Hypothalamus (tissue), 51 donors: ENCODE measurements around the gene HES1.
"Not testable (repeated sequence)": the region's sequence is repeated elsewhere in the genome, so short reads cannot be mapped to it uniquely, and the experiment has no call there.

Source experiments
- DNase-seq, 51 donors: peaks; one replicate each; lab custom pipeline; 2025; lab: John Stamatoyannopoulos, UW

The HES1 gene

DNA sequence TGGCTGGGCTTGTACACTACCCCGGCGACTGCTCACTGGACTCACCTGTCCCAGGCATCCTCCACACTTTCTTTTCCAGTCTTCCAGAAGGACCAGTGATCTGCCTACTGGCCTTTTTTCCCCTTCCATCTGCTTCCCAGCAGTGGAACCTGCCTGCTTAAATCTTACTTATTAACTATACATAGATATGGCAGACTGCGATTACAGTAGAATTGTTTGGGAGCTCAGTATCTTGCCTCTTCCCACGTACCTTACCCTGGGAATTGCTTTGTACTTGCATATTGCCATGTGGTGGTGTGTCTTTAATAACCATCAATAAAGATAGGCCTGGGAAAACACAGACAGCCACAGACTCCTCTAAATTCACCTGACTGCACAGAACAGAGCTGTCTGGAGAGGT, 11.8 kb upstream of the HES1 start:
- DNase-seq, result no peak

DNA sequence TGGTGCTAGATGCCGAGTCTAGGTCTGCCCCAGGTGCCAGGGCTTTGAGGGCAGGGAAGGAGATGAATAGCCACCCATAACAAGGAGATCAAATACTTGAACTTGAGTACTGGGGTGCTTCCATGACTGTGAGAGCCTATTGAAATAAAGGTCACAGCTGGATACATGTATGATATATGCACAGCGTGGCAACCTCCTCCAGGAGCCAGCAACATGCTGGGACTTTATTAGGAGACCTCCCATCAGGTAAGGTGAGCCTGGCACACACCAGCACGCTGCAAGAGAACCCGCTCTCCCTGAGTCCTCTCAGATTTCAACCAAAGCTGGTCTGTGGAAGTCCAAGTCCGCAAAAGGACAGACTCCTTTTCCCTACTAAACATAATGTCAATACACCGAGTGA, 10.5 kb upstream of the HES1 start:
- no peak for DNase-seq

DNA sequence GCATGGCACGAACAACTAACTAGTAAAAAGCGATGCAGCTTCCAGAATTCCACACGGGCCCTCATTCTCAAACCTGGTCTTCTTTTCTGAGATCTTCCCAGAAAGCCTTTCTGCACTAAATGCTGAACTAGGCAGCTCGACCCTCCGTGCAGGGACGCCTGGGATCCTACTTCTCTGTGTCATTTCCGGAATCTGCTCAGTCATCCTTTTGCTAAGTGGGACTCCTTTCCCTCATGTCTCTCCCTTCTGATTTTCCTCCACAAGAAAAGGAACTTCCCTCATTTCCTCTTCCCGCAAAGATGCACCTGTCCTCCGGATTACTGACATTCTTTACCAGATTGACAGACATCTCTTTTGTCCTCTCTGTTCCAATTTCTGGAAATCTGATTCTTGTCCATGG, 9.2 kb upstream of the HES1 start:
- DNase-seq, result no peak

DNA sequence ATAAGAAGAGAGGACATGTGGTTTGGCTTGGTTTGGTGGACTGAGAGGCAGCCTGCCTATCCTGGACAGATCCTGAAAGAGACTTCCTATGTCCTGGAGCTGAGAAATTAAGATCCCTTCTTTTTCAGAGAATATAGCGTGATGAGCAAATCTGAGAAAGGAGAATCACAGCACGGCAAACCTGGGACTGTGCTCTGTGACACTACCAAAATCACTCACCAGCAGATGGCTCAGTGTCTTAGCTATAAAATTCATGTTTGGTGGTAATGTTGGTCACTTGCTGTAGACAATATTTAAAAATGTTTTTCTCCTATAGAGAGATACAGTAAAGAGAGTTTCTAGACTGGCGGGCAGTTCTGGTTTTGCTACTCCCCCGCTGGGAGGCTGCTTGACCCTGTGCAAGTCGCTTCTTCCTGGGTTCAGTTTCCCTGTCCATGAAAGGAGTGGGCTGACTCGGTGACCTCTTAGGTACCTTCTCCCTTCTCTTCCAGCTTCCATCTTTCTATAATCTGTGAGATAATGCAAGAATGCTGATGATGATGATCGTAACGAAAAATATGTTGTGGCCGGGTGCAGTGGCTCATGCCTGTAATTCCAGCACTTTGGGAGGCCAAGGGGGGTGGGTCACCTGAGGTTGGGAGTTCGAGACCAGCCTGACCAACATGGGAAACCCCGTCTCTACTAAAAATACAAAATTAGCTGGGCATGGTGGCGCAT, 7.6 kb upstream of the HES1 start:
- DNase-seq, result peak in 1 of 51 donors; percentile 14

DNA sequence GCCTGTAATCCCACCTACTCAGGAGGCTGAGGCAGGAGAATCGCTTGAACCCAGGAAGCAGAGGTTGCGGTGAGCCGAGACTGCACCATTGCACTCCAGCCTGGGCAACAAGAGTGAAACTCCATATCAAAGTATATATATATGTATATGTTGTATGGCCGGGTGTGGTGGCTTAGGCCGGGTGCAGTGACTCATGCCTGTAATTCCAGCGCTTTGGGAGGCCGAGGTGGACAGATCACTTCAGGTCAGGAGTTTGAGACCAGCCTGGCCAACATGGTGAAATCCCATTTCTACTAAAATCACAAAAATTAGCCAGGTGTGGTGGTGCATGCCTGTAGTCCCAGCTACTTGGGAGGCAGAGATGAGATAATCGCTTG, 7.0 kb upstream of the HES1 start:
- not testable (repeated sequence) for DNase-seq

DNA sequence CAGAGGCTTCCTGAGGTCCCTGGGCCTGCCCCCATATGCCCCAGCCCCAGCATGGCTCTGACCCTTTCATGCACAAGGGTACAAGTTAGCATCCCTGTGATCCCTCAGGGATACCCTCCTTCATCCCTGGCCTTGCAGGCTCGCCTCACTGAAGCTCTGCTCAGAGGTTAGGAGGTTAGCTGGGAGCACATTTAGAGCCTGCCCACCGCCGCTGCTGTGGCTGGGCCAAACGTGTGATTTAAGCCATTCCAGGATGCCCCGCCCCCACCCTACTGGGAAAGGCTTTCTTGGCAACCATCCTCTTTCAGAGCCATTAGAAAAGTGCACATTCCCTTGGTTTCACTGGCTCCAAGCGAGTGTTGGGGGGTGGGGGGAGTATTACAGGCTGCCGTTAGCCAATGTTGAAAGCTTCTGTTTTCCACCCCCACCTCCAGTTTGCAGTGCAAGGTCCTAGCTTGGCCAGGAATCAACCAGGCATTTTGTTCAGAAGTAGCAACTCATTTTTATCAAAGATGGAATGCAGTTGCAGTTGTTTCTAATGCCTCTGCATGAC, 6.3 kb upstream of the HES1 start:
- DNase-seq, result peak in 17 of 51 donors; percentile 10 to 52 (median 25)

DNA sequence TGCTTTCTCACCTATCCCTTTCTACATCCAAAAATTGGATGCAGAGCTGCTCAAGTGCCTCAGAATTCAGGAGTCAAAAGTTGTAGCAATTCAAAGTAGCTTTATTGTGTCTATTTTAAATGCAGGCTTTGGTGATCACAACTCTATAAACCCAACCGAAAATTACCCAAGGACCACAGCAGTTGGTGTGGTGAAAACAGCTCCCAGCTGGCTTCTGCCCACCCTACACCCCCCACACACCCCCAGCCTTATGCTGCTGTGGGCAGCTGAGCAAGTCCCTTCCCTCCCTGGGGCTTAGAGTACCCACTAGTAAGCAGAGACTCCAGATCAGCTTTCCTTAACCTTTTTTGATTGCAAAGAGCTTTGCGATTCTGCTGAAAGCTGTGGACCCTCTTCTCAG, 5.8 kb upstream of the HES1 start:
- no peak for DNase-seq

DNA sequence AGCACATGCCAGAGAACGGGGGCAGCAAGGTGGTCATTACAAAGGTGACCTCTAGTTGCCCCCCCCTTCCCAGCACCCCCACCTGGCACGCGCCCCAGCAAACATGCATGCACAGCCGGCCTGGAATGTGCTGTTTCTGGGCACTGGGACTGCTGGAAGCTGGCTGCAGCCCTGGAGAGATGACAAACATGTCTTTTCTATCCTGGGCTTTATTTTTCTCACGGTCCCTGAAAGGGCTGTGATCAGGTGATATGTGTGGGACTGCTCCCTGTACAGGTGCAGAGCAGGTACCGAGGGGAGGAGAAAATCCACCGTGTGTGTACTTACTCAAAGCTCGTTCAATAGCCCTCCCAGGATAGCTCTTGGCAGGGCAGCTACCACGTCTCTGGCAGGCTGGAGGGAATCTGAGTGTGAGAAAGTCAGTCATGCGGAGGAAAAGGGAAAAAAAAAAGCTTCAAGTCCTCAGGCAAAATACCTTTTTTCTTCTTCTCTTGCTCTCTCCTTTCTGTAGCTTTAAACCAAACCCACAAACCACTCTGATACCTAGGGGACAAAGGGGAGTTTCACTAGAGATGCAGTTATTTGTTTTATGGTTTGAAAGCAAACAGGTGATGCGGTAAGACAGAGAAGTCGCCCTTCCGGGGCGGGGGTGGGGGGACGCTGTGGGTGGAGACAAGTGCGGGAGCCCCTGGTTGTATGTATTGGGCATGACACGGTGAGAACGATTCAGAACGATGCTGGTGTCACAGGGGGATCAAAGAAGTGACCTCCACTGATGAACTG, 5.0 kb upstream of the HES1 start:
- DNase-seq, result peak in 15 of 51 donors; percentile 3 to 58 (median 31)

DNA sequence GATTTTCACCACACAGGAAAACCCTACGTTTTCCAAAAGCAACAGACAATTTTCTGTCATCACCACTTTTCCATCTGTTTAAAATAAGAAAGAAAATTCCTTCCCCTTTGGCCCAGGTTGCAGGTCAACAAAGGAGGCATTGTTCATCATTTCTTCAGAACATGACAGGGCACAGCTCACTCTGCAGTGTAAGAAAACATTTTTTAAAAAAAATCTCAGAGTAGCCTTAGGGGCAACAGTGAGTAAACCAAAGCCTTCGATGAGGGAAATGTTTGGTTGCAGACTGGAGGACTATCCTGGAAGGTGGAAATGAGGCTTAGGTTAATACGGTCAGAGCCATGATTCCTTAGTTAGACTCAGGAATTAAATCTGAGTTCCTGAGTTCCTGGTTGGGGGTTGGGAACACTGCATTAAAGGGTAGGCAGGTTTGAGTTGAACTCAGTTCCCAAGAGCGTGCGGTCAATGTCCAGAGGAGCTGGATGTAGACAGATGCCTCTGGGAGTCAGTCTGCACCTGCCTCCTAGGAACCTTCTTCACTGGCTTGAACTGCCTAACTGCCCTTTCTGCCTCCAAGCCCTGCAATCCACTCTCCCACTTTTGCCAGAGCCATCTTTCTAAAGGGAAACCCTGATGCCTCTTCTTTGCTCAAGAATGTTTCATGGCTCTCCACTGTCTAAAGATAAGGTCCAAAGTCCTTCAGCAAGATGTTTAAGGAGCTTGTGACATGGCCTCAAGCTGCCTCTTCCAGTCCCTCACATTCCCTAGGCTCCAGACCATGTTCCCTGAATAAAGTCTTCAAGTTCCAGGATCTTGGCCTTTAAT, 3.3 kb upstream of the HES1 start:
- DNase-seq, result no peak

DNA sequence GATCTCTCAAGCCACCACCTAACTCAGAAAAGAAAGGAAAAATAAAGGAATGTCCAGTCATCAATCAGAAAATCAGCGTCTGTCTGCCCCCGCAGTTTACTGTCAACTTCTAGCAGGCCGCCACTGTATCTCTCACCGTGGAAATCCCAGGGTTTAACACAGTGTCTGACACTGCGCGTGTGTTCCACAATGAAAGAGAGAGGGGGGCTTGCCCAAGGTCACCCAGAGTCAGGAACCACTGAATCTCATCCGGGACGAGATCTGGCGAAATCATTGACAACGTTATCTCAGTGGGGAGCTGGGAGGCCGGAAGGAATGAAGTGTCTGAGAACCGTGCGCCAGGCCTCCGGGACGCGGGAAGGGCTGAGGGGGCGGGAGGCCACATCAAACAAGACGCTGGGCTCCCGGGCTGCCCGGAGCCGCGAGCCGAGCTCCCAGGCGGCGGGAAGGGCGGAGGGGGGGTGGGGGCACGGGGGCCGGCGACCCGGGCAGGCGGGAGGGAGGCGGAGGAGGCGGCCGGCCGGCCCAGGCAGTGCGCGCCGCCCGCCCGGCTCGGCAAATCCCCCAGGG, 2.2 kb upstream of the HES1 start:
- peak in 17 of 51 donors; percentile 20 to 78 (median 53) for DNase-seq

DNA sequence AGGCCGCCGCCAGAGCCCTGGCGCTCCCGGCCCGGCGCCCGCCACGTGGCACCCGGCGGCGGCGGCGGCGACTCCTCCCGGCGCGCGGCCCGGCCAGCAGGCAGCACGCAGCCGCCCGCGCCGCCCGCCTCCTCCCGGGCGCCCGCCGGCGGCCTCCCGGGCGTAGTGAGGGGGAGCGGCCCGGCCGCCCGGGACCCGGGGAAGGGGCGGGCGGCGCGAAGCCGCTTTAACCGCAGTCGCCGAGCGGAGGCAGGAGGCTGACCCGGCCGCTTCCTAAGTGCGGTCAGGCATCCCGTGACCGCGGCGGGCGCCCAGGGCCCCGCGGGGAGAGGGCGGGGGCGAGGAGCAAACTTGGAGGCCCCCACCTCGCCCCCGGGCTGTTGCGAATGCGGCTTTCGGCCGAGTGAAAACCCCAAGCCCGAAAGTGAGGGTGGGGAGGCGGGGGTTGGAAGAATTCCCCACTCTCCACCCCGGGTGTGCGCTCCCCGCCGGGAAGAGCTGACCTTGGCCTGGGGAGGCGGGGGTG, 1.7 kb upstream of the HES1 start:
- DNase-seq, result peak in 28 of 51 donors; percentile 38 to 91 (median 72)

DNA sequence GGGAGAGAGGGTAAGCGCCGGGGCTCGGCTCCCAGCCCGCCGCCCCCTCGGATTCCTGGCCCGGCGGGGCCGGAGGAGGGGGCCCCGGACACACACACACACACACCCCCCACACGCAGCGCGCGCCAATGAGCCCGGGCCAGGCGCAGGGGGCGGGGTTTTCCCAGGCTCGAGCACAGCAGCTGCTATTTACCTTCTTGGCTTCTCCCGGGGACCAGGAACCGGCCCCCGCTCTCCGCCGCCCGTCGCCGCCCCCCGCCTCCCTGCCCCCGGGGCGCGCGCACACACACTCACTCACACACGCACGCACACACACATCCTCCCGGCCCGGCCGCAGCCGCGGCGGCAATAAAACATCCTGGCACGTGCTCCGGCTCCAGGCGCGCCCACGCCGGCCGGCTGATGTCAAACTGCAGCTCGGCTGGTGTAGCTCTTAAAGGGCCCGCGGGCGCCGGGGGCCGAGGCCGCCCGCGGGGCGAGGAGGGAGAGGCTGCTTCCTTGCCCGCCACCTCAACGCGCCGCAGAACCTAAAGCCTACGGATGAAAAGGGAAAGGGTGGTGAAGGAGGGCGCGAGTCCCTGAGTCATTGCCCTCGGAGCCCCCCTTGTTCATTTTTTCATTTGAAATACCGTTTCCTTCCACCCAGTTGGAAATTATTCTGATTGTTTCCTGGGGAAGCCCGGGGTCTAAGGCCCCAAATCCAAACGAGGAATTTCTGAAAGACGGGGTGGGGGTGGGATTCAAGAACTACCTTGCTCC, 1.0 kb upstream of the HES1 start:
- peak in 49 of 51 donors; percentile 32 to 91 (median 79) for DNase-seq

DNA sequence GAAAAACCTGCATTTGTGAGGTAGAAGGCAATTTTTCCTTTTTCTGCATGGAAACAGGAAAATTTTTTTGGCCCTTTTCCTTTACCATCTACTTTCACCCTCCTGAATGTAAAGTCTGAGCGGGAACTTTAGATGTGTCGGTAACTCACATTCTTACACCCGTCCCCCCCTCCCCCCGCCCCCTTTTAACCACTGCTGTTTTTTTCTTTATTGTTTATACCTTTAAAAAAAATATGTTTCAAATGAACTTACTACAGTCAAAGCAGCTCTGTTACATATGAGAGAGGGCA, 487 bp upstream of the HES1 start:
- no peak for DNase-seq

DNA sequence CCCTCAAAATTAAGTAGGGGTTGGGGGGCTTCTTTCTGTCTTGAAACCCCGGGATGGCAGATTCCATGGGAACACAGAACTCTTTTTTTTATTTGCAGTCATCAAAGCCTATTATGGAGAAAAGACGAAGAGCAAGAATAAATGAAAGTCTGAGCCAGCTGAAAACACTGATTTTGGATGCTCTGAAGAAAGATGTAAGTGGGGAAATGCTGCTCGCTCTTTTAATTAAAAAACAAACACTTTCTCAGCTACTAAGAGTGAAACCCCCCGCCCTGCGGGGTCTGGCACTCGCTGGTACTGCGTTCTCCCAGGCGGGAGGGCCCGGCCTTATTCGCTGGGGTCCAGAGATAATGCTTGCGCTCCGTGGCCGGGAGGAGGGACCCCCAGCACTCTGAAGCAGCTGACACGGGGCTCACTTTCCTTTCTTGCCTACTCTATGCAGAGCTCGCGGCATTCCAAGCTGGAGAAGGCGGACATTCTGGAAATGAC, 615 bp downstream of the HES1 start:
- DNase-seq, result peak in 4 of 51 donors; percentile 23 to 56 (median 30)

DNA sequence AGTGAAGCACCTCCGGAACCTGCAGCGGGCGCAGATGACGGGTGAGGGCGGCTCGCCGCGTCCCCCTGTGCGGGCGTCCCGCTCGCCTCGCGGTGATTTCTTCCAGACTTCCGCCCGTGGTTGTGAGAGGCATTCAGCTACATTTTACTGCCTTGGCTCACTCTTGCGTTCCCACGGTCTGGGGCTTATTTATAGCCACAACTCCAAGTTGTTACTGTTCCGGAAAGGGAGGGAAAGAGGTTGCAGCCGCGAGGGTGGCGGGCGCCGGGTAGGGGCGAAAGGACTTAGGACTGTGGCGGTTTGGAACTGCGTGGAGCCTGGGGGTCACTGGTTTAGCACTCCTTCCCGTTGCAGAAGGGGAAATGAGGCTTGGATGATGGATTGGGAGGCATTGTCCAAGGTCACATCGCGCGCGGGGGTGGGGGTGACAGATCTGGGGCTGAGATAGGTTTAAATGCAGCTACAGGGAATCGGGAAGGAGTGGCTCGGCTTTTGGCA, 1.1 kb downstream of the HES1 start:
- peak in 10 of 51 donors; percentile 19 to 56 (median 38) for DNase-seq

DNA sequence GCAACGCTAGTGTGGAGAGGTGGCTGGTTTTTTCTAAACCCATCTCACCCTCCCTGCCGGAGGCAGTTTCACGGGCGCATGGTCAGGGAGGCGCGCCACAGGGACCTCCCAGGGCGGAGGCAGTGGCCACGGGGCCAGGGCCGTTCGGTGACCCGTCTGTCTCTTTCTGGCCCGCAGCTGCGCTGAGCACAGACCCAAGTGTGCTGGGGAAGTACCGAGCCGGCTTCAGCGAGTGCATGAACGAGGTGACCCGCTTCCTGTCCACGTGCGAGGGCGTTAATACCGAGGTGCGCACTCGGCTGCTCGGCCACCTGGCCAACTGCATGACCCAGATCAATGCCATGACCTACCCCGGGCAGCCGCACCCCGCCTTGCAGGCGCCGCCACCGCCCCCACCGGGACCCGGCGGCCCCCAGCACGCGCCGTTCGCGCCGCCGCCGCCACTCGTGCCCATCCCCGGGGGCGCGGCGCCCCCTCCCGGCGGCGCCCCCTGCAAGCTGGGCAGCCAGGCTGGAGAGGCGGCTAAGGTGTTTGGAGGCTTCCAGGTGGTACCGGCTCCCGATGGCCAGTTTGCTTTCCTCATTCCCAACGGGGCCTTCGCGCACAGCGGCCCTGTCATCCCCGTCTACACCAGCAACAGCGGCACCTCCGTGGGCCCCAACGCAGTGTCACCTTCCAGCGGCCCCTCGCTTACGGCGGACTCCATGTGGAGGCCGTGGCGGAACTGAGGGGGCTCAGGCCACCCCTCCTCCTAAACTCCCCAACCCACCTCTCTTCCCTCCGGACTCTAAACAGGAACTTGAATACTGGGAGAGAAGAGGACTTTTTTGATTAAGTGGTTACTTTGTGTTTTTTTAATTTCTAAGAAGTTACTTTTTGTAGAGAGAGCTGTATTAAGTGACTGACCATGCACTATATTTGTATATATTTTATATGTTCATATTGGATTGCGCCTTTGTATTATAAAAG, 1.8 kb downstream of the HES1 start:
- DNase-seq, result peak in 25 of 51 donors; percentile 17 to 66 (median 39)

DNA sequence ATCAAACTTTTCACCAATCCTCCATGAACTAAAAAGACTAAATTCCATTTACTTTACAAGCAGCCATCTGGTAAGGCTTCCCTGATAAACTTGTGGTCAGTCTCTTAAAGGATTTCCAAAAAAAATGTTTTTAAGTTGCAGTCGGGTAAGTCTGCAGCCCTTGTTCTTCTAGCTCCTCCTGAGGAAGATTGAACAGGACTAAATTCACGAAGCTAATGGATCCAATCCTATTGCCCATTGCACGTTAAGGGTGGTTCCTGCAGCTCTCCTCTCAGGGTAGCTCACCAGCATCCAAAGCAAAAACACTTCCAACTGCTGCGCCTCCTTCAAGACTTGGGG, 2.8 kb downstream of the HES1 start:
- no peak for DNase-seq
